Measurements from ENCODE around the gene NUAK1.

GRCh38 chr12:106037524-106038298 is 101.0 kb downstream of the NUAK1 start:
- TF ChIP-seq, protein P1, sequence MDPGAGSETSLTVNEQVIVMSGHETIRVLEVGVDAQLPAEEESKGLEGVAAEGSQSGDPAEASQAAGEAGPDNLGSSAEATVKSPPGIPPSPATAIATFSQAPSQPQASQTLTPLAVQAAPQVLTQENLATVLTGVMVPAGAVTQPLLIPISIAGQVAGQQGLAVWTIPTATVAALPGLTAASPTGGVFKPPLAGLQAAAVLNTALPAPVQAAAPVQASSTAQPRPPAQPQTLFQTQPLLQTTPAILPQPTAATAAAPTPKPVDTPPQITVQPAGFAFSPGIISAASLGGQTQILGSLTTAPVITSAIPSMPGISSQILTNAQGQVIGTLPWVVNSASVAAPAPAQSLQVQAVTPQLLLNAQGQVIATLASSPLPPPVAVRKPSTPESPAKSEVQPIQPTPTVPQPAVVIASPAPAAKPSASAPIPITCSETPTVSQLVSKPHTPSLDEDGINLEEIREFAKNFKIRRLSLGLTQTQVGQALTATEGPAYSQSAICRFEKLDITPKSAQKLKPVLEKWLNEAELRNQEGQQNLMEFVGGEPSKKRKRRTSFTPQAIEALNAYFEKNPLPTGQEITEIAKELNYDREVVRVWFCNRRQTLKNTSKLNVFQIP (CRISPR knock-in tag; IDR thresholded peaks at IDR 0.05; ENCODE audit: borderline replicate concordance, low read depth), result no peak
- TF ChIP-seq ESRRG (CRISPR knock-in tag; IDR thresholded peaks at IDR 0.05) (no peak), ZNF70 (CRISPR knock-in tag; IDR thresholded peaks at IDR 0.05) (no peak)

All from SK-N-SH treated with all-trans-retinoic acid at 6 μM for 48 hours (cell line).